Parathyroid adenoma (tissue), 2 donors: Measurements from ENCODE around the gene LRRC71.

ENCODE experiments used
- H2AFZ ChIP-seq: fragments of 300-600 bp; sonication (generic); one replicate; pipeline ENCODE4 v1.7.0; 2017; ENCODE audit warnings: antibody characterized with exemption, mild to moderate bottlenecking
- H3K27ac ChIP-seq: fragments of 300-600 bp; sonication (generic); one replicate; pipeline ENCODE4 v1.7.0; 2017
- H3K27me3 ChIP-seq: fragments of 300-600 bp; sonication (generic); one replicate; pipeline ENCODE4 v1.7.0; 2017; ENCODE audit warnings: low read length; ENCODE audit not compliant: control insufficient read depth, insufficient read depth
- H3K36me3 ChIP-seq: fragments of 300-600 bp; sonication (generic); one replicate; pipeline ENCODE4 v1.7.0; 2017; ENCODE audit warnings: low read length; ENCODE audit not compliant: control insufficient read depth, insufficient read depth
- H3K4me1 ChIP-seq: fragments of 300-600 bp; sonication (generic); one replicate; pipeline ENCODE4 v1.7.0; 2017; ENCODE audit warnings: control low read depth
- H3K4me2 ChIP-seq: fragments of 300-600 bp; sonication (generic); one replicate; pipeline ENCODE4 v1.7.0; 2017; ENCODE audit warnings: low read length
- H3K4me3 ChIP-seq: fragments of 300-600 bp; sonication (generic); one replicate; pipeline ENCODE4 v1.7.0; 2017; ENCODE audit warnings: low read depth, low read length
- H3K79me2 ChIP-seq: fragments of 300-600 bp; sonication (generic); one replicate; pipeline ENCODE4 v1.7.0; 2017; ENCODE audit warnings: control low read depth
- H3K9ac ChIP-seq: fragments of 300-600 bp; sonication (generic); one replicate; pipeline ENCODE4 v1.7.0; 2017; ENCODE audit warnings: mild to moderate bottlenecking
- H3K9me3 ChIP-seq: fragments of 300-600 bp; sonication (generic); one replicate; pipeline ENCODE4 v1.7.0; 2017; ENCODE audit warnings: low read length; ENCODE audit not compliant: control insufficient read depth
- TF ChIP-seq, protein P1 (sequence below): fragments of 300-600 bp; sonication (generic); IDR thresholded peaks from one replicate; pipeline ENCODE4 v1.7.0; 2017; ENCODE audit warnings: antibody characterized with exemption, mild to moderate bottlenecking
- donor health status: primary hyperparathyroidism.

LRRC71 gene

GRCh38 chr1:156947127-156947526, 26.7 kb downstream of the LRRC71 start:
- no peaks in the 10 kb centered on the region for H3K36me3 ChIP-seq

DNA sequence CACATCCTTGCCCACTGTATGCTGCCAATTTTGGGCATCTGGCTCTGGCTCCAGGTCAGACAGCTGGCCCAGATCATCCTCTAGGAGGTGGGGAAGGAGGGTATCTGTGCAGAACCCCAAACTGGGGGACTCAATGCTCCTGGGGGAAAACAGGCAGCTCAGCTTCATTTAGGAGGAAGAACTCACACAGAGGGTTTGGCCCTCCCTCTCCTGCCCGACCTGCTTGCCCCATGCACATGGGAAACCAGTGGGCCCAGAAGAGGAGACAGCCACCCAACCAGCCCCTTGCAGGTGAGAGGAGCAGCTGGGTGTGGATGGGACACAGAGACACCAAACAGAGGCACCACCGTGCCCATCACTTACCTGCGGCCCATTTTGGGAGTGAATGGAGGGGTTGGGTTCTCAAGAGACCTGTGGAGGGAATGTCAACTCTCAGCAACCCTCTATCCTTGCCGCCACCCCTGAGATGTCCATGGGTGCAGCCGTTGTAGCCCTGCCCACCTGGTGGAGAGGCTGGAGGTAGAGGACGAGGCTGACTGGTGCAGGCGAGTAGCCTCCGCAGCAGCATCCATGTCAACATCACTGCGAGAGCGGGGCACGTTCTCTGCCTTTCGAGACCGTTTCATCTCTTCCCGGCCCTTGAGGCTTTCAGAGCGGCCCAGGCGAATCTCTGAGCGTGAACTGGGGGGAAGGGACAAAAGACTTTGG, 27.5 kb downstream of the LRRC71 start:
- Histone ChIP-seq H3K27me3 (no peaks in the 10 kb centered on the region), H3K36me3 (no peaks in the 10 kb centered on the region), H3K79me2 (no peaks in the 10 kb centered on the region), H3K9ac (no peak overlapping the region), H3K4me1 (no peaks in the 10 kb centered on the region), H2AFZ (no peak overlapping the region), H3K4me3 (no peak overlapping the region), H3K9me3 (no peaks in the 10 kb centered on the region), H3K4me2 (no peak overlapping the region), H3K27ac (no peak overlapping the region)
- TF ChIP-seq, protein P1, sequence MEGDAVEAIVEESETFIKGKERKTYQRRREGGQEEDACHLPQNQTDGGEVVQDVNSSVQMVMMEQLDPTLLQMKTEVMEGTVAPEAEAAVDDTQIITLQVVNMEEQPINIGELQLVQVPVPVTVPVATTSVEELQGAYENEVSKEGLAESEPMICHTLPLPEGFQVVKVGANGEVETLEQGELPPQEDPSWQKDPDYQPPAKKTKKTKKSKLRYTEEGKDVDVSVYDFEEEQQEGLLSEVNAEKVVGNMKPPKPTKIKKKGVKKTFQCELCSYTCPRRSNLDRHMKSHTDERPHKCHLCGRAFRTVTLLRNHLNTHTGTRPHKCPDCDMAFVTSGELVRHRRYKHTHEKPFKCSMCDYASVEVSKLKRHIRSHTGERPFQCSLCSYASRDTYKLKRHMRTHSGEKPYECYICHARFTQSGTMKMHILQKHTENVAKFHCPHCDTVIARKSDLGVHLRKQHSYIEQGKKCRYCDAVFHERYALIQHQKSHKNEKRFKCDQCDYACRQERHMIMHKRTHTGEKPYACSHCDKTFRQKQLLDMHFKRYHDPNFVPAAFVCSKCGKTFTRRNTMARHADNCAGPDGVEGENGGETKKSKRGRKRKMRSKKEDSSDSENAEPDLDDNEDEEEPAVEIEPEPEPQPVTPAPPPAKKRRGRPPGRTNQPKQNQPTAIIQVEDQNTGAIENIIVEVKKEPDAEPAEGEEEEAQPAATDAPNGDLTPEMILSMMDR, result no peak

More at GRCh38 chr1:156947127-156947526, 26.7 kb downstream of the LRRC71 start:
- no peak overlapping the region for H3K4me3 ChIP-seq
- no peak overlapping the region for H2AFZ ChIP-seq
- H3K27ac ChIP-seq, result no peak overlapping the region
- no peaks in the 10 kb centered on the region for H3K79me2 ChIP-seq
- TF ChIP-seq, protein P1, result no peak
- H3K4me1 ChIP-seq, result no peaks in the 10 kb centered on the region
- no peaks in the 10 kb centered on the region for H3K9me3 ChIP-seq
- H3K4me2 ChIP-seq, result no peak overlapping the region
- H3K27me3 ChIP-seq, result no peaks in the 10 kb centered on the region
- no peak overlapping the region for H3K9ac ChIP-seq

- no peak overlapping the region for H3K27ac ChIP-seq
- H3K4me1 ChIP-seq, result no peaks in the 10 kb centered on the region
- H3K4me3 ChIP-seq, result no peak overlapping the region
- H2AFZ ChIP-seq, result no peak overlapping the region
- TF ChIP-seq, protein P1, result no peak
- H3K4me2 ChIP-seq, result no peak overlapping the region
- no peaks in the 10 kb centered on the region for H3K36me3 ChIP-seq
- H3K27me3 ChIP-seq, result no peaks in the 10 kb centered on the region
- no peaks in the 10 kb centered on the region for H3K9me3 ChIP-seq
- no peak overlapping the region for H3K9ac ChIP-seq
- H3K79me2 ChIP-seq, result no peaks in the 10 kb centered on the region
These were observed 28.3 kb downstream of the LRRC71 start for GRCh38 chr1:156948708-156949107.

DNA sequence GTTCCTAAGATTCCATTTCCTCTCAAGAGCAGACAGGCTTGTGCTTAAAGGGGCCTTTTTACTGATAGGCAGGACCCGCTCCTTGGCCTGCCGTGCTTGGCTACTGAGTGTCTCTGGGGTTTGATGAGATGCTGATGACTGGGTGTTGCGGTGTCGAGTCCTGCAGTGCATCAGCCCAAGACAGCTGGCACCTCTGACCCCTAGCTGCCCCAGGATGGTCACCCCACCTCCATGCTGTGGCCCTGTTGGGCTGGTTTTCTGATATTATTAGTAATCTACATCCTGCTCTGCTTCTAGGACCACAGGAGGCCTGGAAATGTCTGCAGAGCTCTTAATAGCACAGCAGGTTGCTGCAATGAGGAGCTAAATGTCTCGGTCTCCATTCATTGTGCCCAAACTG, 28.7 kb downstream of the LRRC71 start:
- no peaks in the 10 kb centered on the region for H3K27me3 ChIP-seq
- H3K9me3 ChIP-seq, result no peaks in the 10 kb centered on the region
- no peaks in the 10 kb centered on the region for H3K36me3 ChIP-seq
- TF ChIP-seq, protein P1, result no peak
- no peak overlapping the region for H3K4me3 ChIP-seq
- no peak overlapping the region for H2AFZ ChIP-seq
- no peaks in the 10 kb centered on the region for H3K79me2 ChIP-seq
- H3K27ac ChIP-seq, result no peak overlapping the region
- no peak overlapping the region for H3K9ac ChIP-seq
- no peaks in the 10 kb centered on the region for H3K4me1 ChIP-seq
- no peak overlapping the region for H3K4me2 ChIP-seq

GRCh38 chr1:156951371-156951770, 30.9 kb downstream of the LRRC71 start:
- TF ChIP-seq, protein P1, result no peak
- Histone ChIP-seq H3K4me2 (no peak overlapping the region), H3K9me3 (no peaks in the 10 kb centered on the region), H3K27ac (no peak overlapping the region), H3K9ac (no peak overlapping the region), H3K4me3 (no peak overlapping the region), H3K79me2 (no peaks in the 10 kb centered on the region), H2AFZ (no peak overlapping the region), H3K4me1 (no peaks in the 10 kb centered on the region), H3K27me3 (no peaks in the 10 kb centered on the region), H3K36me3 (no peaks in the 10 kb centered on the region)
